Ureter (tissue), 1 donor: ENCODE results near the gene CYFIP2. TPM values are rescaled to one million over a fixed set of nuclear protein-coding genes. Genes with fewer than 3 reads are reported as not detected.

ENCODE experiments used
- DNase-seq: peaks from one replicate; pipeline ENCODE4 v3.0.0-alpha.2; 2020; ENCODE audit warnings: low spot score
- total RNA-seq: library from RNA; stranded (reverse); gene quantifications from one replicate; pipeline ENCODE4 v1.2.4, GENCODE V29; 2023
- donor health status: DM: yes; HTN: yes; CAD: no.

The CYFIP2 gene
- total RNA-seq, 1 donor from 2014 or later = 45.3 TPM

- DNase-seq = no peak
Observed at GRCh38 chr5:157358871-157359270, 92.9 kb downstream of the CYFIP2 start.

DNA sequence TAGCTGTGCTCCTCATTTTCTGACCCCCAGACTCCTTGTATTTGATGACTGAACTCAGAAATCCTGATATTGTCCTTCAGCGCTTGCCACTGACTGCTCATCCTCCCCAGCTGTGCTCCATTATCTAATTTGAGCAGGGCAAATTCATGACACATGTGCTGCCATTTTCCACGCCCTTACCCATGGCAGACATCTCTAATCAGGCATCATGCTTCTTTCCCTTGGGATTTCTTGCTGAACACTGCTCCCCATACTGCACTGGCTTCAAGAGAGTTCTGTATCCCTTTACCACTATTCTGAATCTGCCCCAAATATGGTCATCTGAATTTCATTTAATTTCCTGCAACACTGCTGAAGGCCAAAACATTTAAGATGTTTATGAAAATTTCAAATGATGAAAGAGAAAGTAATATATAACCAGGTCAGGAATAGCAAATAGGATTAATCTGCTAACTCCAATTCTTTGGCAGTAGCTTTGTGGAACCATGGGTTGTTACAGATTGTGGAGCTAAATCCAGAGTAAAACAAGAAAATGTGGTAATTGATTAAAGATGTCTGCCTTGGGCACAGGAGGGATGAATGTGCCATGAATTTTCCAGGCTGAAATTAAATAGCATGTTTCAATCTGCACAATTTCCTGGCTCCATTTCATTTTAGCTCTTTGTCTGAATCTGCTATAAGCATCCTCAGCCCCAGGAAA, 93.6 kb downstream of the CYFIP2 start:
- DNase-seq = no peak

- DNase-seq = no peak
Observed at GRCh38 chr5:157362012-157362411, 96.1 kb downstream of the CYFIP2 start.

DNA sequence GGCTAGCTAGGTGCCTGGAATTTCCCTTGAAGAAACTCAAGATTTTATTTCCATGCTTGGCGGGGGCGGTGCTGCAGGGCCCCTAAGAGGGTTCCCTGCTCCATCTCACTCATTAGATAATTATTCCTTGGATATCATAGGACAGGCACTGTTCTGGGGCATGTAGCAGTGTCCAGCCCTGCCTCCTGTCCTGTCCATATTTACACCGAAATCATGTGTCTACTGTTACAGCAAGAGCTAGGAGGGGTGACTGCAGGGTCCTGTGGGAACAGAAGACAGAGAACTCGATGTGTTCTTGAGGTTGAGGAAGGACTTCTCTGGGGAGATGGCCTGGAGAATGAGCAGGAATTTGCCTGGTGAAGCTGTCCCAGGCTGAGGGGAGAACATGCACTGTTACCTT, 96.6 kb downstream of the CYFIP2 start:
- no peak for DNase-seq

DNA sequence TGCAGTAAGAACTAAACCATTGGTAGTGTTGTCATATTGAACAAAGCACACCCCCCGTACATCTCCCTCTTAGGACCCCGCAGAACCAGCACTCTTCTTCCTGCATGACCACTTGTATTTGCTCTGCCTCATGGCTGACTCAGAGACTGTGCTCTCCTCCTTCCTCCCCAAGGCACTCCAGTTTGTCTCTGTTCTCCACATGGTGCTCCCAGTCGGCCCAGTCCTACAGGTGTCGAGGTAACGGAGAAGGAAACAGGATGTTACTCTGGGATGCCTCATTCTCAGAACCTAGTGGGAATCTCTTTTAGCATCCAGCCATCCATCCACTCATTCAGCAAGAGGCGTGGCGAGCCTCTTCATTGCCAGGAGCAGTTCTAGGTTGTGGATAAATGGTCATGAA, 97.1 kb downstream of the CYFIP2 start:
- DNase-seq = no peak

GRCh38 chr5:157365732-157366131, 99.8 kb downstream of the CYFIP2 start:
- DNase-seq = no peak

DNA sequence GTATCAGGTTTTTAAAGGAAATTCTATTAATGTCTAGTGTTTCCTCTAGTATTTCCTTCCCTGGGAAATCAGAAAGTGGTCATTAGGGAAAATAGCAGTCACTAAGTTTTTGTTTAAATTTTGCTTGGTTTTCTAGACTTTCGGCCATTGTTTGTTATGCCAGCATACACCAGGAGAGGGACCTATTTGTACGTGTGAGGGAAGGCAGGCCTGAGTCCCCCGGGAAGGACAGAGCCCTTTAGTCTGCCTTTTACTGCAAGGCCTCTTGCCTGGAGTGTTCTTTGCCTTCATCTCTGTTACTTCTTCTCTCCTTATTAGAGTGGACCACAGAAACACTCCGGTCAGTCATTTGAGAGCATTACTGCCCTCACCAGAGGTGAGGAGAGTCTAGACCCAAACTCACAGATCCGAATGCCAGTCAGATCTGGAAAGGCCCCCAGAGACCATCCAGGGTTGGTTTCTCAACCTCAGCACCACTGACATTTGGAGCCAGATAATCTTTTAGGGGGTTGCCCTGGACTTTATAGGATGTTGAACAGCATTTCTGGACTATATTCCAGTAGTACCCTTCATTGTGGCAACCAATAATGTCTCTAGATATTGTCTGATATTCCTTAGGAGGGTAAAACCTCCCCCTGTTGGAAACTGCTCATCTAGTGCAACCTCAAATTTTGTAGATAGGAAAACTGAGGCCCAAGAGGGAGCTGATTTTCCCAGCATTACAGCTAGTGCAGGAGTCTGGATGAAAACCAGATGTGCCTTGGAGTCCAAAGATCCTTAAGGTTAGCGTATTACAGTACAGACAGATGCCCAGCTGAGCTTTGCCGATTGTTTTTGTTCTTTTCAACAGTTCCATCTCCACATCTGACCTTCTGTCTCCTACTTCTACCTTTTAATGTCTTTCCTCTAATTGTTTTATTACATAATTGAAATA, 101.1 kb downstream of the CYFIP2 start:
- no peak for DNase-seq

- no peak for DNase-seq
Observed at GRCh38 chr5:157369507-157369906, 103.6 kb downstream of the CYFIP2 start.

GRCh38 chr5:157370967-157371366, 105.0 kb downstream of the CYFIP2 start:
- DNase-seq = no peak

DNA sequence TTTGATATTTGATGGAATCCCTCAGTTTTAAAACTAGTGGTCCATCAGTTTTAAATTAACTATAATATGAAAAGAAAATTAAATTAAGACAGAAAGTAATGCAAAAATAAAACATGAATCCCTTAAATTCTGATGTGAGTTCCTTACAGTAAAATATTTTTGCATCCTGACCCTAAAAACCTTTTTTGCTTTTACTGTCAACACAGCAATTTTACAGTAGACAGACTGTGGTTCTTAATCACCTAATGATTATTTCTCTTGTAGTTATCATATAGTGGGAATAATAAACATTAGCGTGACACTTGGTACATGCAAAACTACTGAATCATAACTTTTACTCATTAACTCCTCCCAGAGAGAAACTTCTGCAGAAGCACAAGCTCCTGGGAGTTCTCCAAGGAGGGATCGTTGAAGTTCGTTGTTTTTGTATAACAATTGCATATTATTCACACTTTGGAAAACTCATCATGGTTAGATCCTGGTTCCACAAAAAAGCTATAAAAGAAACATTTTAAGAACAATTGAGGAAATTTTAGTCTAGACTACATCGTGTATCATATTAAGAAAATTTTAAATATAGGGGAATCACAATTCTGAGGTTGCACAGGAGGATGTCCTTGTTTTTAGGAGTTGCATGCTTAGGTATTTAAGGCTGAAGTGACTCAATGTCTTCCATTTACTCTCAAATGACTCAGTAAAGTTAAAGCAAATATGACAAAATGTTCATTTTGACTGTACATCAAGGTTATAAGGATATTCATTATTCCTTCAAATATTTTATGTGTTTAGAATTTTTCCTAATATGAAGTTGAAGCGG, 105.9 kb downstream of the CYFIP2 start:
- no peak for DNase-seq

- DNase-seq = no peak
Observed at GRCh38 chr5:157372472-157372822, 106.5 kb downstream of the CYFIP2 start.

DNA sequence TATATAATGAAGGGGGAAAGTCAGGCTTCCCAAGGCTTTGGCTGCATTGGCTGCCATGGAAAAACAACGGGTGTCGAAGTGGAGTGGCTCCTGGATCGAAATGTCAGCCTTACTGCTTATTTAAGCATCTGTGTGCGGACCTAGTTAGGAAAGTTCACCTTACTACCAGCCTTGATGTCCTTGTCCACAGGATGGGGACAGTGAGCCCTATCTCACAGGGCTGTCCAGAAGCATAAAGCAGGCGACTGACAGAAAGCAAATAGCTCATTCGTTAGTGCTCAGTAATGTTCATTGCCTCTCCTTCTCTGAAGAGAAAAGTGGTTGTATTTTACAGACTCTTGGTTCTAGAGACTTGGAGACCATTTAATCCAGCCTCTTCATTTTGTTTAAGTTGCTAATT, 112.6 kb downstream of the CYFIP2 start:
- no peak for DNase-seq

- no peak for DNase-seq
Observed at GRCh38 chr5:157379983-157380382, 114.1 kb downstream of the CYFIP2 start.

DNA sequence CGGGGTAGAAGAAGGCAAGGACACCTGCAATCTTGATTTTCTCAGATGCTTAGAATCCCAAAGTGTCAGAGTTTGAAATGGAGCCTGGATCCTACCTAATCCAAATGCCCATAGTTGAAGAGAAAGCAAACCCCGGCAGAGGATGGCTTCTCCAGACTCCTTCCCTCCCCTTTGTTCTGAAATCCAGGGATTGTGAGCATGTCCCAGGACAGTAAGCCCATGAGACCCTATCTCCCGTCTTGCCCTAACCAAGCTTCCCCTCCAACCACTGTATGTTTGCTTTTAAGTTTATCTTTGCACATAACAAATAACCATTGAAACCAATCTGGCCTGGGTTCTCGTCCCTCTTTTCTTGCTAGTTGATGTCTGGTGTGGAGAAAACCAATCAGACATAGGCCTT, 115.8 kb downstream of the CYFIP2 start:
- no peak for DNase-seq

DNA sequence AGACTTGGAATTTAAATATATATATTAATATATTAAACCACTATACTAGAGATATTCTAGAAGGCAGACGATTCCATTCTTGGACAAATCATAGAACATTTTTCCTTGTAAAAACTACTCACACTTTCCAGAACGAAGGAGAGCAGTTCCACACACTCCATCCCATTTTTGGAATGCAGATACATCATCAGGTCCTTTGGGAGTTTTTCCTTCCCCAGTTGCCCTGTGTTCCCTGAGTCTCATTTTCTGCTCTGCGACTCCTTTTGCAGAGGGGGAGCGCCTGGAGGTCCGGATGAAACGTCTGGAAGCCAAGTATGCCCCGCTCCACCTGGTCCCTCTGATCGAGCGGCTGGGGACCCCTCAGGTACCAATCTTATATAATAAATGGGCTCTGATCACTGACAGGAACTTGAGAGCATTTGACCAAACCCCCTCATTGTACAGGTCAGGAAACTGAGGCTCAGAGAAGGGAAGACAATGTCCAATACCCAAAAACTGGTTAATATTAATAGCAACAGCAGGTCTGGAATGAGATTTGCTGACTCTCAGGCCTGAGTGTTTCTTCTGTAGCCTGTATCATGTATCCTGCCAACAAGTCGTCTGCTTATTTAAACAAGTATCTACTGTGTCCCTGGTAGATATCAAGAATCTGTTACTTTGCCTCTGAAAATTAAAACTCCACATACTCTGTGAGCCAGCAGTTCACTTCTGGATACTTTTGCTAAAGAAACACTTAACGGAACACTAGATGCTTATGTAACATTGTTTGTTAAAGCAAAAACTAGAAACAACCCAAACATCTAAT, 117.3 kb downstream of the CYFIP2 start:
- no peak for DNase-seq

DNA sequence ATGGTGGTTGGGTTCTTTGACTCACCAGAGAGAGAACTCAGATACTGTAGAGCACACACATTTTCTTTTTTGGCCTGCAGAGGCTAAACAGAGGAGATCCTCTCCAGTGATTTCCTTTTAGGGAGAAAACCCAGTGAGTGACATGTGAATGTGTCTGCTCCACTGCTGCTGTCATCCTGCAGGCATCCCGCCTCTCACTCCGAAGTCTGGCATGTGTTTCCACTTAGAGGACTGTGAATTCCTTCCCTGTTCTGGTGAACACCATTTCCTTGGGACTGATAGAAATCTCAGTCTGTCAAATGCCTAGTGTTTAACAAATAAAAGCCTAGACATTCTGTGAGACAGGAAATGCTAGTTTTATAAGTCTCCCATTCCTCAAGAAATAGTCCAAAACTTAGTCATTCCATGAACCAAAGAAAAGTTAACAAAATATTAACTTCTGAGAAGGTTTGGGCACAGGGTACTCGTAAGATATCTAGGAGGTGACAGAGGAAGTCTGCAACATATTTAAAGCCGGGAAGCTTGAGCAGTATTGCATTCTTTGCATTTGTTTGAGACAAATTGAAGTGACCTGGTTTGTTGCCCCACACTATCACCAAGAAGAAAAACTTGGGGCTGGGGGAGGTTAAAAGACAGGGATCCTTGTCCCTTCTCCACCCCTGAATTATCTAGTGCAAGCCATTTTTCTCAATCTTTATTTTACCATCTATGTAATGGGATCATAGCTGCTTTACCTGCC, 119.2 kb downstream of the CYFIP2 start:
- peak; percentile 71 for DNase-seq

DNA sequence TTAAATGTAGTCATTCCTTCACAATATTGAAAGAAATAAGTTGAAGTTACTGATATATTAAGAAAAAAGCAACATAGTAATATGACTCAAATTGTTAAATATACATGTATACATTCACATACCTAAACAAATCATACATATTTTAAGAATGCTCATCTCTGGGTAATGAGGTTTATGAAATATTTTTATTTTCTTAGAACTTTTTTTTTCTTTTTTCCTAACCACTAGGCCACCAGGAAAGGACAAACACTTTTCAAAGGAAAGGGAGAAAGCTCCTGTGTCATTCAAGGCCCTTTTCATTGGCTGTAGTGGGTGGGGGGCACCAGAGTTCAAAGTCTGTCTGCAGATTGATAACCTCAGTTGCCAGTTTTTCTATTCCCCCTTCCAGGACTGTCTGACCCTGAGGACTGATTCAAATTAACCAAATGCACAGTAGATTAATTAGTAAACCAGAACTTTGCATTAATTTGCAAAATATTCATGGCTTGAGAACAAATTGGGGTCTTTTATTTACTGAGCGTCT, 121.2 kb downstream of the CYFIP2 start:
- no peak for DNase-seq

DNA sequence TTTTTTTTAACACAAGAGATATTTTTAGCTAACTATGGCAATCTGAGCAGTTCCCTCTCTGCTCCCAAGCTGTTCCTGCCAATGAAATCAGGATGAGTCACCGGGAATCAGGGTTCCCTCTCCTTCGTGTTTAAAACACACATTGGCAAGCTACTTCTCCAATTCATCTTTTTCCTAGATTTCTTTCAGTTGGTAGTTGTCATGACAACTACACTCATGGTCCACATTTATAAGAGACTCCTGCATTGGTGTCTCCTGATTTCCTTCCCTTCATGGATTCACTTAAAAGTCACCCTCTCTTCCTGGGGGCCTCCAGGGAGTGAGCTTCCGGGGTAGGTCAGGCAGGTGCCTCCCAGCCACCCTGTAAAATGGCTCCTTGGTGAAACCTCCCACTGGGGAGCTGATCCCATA, 121.8 kb downstream of the CYFIP2 start:
- peak; percentile 61 for DNase-seq

DNA sequence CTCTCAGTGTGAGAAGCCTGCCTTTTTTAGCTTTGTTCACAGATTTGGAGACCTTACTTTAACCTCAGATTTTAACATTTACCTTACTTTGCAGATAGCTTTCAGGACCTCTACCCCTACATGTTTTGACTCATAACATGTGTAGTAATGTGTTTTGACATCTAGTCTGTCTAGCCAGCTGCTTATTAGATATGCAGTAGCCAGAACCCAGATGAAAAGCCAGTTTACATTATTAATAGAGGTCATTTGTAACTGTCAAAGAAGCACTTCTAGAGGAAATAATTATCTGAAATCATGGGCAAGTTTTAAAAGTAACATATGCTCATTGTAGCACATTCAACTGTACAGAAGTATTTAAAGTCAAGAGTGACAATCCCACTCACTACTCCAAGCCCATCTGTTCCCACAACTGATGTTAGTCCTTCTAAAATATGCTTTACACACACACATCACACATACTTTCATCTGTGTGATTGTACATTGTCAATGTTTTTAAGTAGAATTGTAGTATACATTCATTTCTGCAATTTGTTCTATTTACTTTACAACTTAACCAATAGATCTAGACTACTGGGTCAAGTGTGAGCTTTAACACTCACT, 122.3 kb downstream of the CYFIP2 start:
- no peak for DNase-seq

DNA sequence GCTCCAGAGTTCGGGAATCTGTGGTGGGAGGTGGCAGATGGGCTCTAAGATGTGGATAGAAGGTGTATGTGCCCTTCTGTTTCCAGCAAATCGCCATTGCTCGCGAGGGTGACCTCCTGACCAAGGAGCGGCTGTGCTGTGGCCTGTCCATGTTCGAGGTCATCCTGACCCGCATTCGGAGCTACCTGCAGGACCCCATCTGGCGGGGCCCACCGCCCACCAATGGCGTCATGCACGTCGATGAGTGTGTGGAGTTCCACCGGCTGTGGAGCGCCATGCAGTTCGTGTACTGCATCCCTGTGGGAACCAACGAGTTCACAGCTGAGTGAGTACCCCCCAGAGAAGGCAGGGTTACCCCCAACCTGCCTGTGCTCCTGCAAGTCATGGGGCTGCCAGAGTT, 123.2 kb downstream of the CYFIP2 start:
- no peak for DNase-seq
